Activated T-cell treated with anti-CD3 and anti-CD28 coated beads for 24 hours (primary cell): Measurements from ENCODE around the gene TMTC3.
"Not testable (repeated sequence)": the region's sequence is repeated elsewhere in the genome, so short reads cannot be mapped to it uniquely, and the experiment has no call there.

ENCODE experiments used
- DNase-seq: peaks from one replicate; pipeline ENCODE4 v3.0.0-alpha.2; 2020; ENCODE audit warnings: low read depth

TMTC3 gene

DNA sequence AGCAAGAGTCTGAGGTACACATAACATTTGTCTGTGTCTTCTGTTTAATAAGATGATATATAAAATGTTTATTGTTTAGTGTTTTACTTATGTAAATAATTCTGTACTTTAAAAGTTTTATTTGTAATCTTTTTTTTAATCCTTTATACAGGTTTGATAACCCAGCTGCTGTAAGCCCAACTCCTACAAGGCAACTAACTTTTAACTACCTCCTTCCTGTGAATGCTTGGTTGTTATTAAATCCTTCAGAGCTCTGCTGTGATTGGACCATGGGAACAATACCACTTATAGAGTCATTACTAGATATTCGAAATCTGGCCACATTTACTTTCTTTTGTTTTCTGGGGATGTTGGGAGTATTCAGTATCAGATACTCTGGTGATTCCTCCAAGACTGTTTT lies 24.1 kb downstream of the TMTC3 start:
- DNase-seq, result no peak

DNA sequence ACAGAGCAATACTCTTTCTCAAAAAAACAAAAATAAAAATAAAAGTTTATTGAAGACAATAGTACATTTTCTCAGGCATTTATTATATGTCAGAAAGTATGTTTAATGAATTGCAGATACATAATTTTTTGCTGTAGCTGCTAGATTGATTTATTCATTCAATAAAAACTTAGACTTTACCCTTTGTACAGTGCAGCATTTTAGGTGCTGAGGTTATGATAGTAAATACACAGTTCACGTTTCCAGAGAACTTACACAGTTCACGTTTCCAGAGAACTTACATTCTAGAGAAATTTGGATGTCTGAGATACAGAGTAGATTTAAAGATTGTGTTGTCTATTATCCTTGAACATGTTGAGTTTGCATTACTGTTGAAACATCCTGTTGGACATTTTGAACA lies 25.3 kb downstream of the TMTC3 start:
- no peak for DNase-seq

DNA sequence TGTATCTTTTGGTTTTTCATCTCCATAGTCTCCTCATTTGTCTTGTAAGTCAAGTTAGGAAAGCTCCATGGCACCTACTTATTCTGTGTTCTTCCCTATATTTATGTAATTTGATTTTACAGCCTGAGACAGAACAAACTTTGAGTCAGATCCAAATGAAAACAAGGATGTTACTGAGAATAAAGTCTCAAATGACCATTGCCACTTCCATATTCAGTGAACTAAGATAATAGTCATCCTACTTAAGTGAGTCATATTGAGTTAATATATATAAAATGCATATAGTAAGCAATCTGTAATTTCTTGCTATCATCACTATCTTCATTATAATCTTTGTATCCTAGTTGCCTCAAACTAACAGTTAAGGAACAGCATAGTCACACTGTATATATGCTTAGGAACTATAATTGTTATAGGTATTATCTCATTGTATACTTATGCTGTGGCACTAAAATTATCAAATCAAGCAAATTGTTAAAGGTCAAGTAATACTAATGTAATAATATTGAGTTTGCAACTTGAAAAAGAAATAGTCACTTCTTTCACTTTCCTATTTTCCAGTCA lies 30.8 kb downstream of the TMTC3 start:
- no peak for DNase-seq

DNA sequence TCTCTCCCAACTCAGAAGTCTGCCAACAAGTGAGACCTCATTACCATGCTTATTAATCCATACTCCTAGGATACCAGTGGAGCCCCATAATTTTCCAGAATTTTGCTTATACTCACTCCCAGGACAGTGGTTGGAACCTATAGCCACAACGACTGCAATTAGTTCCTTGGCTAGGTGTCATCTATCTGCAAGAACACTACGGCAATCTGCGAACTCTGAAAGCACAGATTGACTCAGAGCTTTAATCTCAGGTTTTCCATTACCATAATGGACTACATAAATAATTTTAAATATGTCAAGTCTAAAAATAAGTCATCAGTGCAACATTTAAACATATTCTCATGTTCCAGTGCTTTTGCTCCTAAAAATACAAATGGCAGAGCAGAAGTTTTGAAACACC lies 33.4 kb downstream of the TMTC3 start:
- DNase-seq, result no peak

DNA sequence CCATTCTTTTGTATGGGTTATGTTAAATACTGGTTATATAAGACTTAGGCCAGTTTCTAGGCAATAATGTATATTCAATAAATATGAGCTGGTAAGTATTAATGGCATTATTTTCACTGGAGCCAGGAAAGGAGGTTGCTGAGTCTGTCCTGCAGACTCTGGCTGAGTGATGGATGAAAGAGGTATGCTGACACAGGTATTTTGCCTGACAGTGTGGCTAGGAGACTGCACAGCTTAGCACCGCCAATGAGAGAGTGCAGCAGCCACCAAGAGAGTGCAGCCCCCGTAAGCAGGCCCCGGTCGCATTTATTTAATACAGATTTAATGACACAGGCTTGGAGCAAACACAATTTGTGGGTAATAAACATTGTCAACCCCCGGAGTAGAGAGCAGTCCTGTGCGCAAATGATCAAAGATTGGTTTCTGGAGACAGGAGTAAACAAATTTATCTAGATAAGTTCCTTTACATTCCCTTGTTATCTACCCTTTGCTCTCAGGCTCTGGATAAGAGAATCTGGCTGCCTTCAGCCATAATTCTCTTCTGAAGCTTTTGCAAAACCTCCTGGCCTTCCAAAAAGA lies 37.4 kb downstream of the TMTC3 start:
- no peak for DNase-seq

DNA sequence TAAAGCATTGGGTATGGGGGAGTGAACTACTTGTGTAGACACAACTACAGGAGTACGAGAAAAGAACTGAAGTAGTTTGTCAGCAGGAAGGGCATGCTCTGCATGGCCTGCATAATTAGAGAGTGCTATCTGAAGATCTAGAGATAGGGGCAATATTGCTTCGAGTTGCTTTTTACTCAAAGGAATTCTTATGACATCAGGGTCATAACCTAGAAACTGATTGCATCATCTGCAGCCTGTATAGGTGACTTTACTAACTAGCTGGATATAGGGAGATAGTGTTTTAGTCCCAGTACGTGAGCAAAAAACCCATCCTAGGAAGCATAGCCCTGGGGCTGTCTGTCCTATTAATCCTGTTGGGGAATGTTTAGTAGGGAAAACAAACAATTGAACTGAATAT lies 39.8 kb downstream of the TMTC3 start:
- no peak for DNase-seq

DNA sequence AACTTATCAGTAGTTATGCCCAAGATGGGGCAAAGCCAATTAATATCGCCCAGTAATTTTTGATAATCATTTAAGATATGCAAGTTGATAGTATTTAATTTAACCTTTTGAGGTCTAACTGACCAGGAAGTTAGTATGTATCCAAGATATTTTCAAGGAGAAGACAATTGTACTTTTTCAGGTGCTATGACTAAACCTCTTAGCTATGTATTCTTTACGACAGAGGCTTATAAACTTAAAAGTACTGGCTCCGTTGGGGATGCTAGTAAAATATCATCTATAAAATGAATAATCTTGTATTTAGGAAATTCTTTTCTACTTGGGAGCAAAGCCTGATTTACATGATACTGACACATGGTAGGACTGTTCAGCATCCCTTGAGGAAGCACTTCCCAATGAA lies 40.3 kb downstream of the TMTC3 start:
- DNase-seq, result no peak

DNA sequence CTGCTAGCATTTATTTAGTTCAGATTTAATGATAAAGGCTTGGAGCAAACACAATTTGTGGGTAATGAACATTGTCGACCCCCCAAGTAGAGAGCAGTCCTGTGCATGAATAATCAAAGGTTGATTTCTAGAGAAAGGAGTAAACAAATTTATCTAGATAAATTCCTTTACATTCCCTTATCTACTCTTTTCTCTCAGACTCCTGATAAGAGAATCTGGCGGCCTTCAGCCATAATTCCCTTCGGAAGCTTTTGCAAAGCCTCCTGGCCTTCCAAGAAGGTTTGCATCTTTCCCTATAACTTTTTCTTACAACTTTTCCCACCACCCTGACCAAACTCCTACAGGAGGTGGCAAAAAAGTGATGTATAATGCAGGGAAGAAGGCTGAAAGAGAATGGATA lies 42.1 kb downstream of the TMTC3 start:
- no peak for DNase-seq

DNA sequence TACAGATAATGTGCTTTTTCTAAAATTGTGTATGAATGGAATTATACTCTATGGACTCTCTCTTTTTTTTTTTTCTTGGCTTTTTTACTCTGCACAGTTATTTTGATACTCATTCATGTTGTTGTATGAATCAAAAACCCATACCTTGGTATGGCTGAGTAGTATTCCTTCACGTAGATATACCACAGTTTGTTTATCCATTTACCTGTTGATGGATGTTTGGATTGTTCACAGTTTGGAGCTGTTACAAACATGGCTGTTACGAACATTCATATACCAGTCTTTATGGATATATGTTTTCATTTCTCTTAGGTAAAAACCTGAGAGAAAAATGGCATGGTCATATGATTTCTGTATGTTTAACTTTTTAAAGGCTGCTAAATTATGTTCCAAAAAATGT lies 43.2 kb downstream of the TMTC3 start:
- DNase-seq, result no peak

DNA sequence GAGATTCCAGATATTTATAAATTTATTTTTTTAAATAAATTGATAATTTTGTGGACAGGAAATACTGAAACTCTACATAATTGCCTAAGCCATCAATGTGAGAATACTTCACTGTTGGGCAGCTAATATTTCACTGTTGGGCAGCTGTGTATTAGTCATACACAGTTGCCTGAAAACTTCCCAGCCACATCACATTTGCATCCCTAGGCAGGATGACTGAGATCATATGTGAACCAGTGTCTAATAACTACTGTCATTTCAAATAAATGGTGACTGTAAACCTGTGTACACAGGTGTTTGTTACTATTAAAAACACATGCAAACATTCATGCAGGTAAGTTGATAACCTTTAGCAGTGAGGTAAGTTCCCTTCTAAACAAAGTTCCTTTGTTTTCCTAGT lies 43.9 kb downstream of the TMTC3 start:
- no peak for DNase-seq

DNA sequence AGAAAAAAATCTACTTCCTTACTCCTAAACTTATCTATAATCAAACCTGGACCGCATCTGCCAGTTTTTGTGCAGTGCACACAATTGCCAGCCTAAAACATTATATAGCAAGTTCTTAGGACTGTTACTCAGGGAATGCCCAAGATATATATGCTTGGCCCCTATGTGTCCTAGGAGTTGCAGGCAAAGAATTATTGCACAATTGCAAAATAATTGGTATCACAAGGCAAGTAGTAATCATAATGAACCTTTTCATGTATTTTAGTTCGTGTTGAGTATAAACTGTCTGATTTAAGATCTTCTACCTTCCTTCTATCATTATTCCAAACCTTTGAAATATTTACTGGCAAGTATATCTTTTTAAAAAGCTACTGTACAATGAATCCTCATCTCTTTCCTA lies 45.5 kb downstream of the TMTC3 start:
- no peak for DNase-seq

DNA sequence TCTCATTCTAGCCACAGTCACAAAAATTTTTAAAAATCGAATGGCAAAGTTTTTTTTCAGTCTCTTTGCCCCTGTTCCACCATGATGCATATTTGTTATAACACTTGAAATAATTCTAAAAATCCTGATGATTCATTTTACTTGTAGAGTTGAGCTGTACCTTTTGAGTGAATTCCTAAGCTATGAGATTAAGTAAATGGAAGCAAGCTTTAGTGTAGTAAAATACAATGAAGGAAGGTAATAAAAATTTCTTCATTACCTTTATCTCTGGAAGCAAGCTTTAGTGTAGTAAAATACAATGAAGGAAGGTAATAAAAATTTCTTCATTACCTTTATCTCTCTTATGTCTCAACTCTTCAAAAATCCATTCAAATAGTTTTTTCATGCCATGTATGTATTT lies 46.1 kb downstream of the TMTC3 start:
- DNase-seq, result no peak

DNA sequence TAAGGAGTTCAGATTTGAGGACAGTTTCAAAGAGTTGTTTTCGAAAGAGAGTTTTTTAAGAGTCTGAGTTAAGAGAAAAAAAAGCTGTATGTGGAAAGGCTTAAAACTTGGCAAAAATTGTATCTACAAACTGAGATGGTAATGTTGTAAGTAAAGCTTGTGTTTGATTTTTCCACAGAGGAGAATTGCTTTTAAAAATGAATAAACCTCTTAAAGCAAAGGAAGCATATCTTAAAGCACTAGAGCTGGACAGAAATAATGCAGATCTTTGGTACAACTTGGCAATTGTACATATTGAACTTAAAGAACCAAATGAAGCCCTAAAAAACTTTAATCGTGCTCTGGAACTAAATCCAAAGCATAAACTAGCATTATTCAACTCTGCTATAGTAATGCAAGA lies 50.3 kb downstream of the TMTC3 start:
- no peak for DNase-seq

DNA sequence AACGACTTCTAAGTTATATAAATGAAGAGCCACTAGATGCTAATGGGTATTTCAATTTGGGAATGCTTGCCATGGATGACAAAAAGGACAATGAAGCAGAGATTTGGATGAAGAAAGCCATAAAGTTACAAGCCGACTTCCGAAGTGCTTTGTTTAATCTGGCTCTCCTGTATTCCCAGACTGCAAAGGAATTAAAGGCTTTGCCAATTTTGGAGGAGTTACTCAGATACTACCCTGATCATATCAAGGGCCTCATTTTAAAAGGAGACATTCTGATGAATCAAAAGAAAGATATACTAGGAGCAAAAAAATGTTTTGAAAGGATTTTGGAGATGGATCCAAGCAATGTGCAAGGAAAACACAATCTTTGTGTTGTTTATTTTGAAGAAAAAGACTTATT lies 52.8 kb downstream of the TMTC3 start:
- no peak for DNase-seq

DNA sequence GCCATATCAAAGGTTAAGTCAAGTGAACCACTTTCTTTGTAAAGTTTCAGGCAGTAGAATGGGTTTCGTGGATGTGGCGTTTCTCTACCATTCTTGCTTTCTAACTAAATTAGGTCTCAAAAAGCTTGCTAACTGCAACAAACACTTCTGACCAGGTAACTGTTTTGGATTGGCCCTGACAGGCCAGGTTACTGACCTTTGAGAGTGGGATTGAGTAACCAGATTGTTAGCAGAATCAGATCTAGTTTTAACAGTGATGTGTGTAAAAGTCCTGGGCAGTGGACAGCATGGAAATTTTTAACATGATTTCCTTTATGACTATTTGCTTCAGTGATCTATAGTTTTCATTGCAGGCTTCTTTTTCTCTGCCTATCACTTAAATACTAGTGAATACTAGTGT lies 57.9 kb downstream of the TMTC3 start:
- no peak for DNase-seq

DNA sequence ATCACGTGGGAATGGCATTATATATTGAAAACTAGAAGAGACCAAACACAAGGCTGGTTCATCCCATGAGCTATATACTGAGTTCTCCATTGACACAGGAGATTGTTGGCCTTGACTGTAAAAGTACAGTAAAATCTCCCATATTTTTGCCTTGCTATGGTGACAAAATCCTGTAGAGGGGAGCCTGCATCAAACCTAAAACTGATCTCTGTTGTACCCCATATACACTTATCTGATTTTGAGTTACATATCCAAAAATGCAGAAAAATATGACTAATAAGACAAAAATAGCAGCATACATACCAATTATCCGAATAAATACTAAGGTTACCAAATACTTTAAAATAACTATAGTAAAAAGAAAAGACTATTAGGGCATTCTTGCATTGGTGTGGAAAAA lies 60.4 kb downstream of the TMTC3 start:
- no peak for DNase-seq

DNA sequence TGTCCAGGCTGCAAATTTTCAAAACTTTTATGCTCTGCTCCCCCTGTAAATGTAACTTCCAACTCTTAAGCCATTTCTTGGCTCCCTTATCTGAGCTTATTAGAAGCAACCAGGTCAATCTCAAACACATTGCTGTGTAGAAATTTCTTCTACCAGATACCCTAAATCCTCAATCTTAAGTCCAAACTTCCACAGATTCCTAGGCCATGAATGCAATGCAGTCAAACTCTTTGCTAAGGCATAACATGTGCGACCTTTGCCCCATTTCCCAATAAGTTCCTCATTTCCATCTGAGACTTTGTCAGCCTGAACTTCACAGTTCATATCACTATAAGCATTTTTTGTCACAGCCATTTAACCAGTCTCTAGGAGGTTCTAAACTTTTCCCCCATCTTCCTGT lies 64.5 kb downstream of the TMTC3 start:
- no peak for DNase-seq

DNA sequence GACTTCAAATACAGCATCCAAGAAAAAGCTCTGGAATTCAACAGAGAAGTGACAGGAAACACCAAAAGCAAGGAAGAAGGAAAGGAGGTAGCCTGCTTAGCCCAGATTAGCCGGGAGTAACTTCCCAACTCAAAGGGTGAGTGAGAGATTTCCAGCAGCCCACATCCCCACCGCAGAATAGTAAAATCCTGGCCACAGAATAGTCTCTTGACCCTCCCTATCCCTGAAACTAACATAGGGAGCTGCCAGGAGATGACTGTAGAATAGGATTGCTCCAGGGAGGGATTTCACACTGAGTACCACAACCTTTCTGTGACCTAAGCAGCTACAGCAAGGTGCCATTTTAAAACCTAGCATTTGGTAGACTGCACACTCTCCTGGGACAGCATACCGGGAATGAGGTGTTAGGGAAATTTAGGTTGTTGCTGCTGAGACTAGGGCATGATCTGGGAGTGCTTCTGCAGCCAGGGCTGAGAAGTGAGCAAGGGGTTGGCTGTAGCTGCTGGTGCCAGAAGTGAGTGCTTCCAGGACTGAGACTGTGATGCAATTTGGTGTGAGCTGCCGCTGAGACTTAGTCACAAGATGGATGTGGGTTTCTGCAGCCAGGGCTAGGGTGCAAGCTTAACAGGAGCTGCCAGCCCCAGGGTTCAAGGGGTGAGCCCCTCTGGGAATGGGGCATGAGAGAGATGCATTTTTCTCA lies 66.0 kb downstream of the TMTC3 start:
- DNase-seq, result no peak

DNA sequence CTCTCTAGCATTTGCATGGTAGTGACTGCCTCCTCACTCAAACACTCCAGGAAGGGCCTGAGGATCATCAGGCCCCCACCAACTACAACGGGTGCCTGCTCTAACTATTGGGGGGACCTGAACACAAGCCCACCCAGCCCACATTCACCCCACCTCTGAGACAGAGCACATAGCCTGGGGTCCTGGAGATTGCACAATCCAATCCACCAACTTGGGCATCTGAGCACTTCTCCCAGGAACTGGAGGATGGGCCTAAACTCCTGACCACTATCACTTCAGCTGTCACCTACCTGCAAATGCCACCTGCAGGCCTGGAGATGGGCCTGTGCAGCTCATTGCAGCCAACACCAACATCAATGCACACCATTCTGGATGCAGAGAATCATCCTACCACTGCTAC lies 66.6 kb downstream of the TMTC3 start:
- no peak for DNase-seq

DNA sequence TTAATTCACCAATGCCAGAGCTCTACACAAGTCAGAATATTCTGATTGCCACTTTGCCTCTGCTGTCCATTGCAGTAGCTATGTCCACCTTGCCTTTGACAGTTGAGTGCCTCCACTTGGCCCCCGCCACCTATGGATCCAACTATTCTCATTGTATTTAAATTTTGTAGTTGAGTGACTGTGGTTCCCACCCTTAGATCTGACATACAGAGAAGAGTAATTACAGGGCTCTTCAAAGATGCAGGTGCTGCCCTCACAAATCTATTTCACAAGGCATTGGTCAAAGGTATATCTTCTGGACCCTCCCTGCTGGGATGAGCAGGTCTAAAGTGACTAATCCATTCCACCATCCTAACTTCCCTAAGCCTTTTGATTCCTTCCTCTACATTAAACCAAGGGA lies 68.2 kb downstream of the TMTC3 start:
- DNase-seq, result not testable (repeated sequence)

DNA sequence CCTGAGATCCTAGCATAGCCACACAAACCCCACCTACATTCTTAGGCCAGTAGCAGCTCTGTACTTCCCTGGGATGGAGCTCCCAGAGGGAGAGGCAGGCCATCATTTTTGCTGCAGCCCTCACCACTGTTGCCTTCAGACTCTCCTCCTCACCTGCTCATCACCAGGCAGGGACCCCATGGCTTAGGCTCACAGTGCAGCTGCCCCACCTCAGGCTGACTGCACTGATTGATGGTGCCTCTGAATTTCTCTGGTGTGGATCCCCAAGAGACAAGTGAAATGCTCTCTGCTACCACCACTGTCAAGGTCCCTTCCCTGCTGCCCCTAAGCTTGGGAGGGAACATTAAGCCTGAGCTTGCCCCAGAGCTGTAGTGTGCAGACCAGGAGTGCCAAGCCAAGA lies 76.2 kb downstream of the TMTC3 start:
- DNase-seq, result no peak

DNA sequence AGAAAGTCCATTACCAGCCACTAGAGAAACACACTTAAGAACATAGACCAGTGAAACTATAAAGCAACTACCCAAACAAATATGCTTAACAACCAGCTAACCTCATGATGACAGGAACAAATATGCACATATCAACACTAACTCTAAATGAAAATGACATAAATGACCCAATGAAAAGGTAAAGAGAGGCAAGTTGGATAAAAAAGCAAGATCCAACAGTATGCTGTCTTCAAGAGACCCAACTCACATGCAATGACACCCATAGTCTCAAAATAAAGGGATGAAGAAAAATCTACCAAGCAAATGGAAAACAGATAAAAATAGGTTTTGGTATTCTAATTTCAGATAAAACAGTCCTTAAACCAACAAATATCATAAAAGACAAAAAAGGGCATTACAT lies 77.8 kb downstream of the TMTC3 start:
- DNase-seq, result no peak

DNA sequence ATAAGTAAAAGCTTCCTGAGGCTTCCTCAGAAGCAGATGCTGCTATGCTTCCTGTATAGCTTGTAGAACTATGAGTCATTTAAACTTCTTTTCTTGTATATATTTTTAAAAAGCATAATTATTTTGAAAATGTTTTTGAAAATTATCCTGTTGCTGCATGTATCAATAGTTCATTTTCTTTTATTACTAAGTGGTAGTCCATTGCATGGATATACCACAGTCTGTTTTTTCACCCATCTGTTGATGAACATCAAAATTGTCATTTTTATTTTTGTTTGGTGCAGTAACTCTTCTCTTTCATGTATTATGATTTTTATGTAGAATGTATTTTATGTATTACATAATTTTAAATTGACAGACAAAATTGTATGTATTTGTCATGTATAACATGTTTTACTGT lies 81.4 kb downstream of the TMTC3 start:
- no peak for DNase-seq

DNA sequence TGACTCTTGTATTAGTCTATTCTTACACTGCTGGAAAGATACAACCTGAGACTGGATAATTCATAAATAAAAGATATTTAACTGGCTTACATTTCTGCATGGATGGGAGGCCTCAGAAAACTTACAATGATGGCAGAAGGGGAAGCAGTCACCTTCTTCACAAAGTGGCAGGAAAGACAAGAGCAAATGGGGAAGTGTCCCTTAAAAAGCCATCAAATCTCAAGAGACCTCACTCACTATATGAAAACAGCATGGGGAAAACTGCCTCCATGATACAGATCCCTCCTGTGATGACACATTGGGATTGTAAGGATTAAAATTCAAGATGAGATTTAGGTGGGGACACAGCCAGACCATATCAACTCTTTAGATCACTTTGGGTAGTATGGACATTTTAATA lies 83.7 kb downstream of the TMTC3 start:
- DNase-seq, result no peak
